RPMI7951 (cell line): Measurements from ENCODE around the gene SPEF1. TPM values are rescaled to one million over a fixed set of nuclear protein-coding genes. Genes with fewer than 3 reads are reported as not detected.

ENCODE experiments used
- DNase-seq: peaks from one replicate; pipeline ENCODE4 v3.0.0-alpha.2; 2012; ENCODE audit warnings: low read depth
- total RNA-seq: library from RNA; depleted of rRNA; stranded (reverse); fragments of >200 nt; shearing (Covaris generic); gene quantifications from 2 replicates; pipeline ENCODE4 v1.2.3, GENCODE V29; 2014

The SPEF1 gene
- total RNA-seq, 1 experiment from 2014 or later, result not detected

GRCh38 chr20:3767427-3768341 lies 13.6 kb downstream of the SPEF1 start, which contains the start of gene ADISSP:
TSS of gene ADISSP (minus strand) at chr20:3767753. CDS start at chr20:3760100, 7,653 bp downstream.
- DNase-seq, result peak; percentile 99

DNA sequence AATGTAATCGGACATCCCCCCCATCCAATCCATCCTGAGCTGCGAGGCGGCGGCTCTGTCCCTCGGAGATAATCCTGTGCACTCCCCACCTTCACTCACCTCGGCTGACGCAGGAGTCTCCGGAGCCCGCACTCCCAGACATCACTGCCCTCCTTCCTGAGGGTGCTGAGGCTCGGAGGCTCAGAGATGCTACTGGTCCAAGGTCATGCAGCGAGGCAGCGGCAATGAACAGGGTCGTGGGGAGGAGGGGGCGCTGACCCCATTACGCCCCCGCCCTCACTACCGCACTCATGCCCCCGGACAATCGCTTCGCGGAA lies 14.2 kb downstream of the SPEF1 start:
- DNase-seq, result no peak

- no peak for DNase-seq
Measured at GRCh38 chr20:3766422-3767109, 14.7 kb downstream of the SPEF1 start.

DNA sequence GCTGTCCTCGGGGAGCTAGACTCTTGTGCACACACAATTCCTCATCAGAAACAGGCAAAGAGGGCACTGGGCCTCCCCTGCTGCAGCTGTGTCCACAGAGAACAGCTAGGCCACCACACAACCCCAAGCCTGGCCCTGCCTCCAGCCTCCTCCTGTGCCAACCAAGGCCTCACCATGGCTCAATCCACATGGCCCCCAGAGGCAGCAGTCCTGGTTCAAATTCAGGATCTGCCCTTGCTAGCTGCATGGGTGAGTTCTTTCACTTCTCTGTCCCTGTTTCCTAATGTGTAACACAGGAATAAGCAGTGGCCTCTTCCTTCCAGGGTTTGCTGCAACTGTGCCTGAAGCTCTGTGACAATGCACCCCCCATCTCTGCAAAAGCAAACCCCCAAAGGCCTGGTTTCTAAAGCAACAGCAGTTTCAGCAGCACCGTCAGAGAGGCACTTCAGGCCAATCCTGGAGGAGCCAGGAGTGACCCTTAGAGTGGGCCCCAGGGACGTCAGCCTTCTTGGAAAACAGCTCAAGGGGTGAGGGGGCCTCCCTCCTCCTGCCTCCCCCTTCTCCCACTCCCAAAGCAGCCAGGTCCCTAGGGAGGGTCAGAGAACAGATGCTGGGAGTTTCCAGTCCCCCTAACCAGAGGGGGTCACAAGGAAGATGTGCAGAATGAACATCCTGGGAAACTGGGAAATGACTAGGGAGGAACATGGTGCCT lies 15.9 kb downstream of the SPEF1 start:
- DNase-seq, result no peak

GRCh38 chr20:3764659-3765058 lies 16.6 kb downstream of the SPEF1 start:
- no peak for DNase-seq

DNA sequence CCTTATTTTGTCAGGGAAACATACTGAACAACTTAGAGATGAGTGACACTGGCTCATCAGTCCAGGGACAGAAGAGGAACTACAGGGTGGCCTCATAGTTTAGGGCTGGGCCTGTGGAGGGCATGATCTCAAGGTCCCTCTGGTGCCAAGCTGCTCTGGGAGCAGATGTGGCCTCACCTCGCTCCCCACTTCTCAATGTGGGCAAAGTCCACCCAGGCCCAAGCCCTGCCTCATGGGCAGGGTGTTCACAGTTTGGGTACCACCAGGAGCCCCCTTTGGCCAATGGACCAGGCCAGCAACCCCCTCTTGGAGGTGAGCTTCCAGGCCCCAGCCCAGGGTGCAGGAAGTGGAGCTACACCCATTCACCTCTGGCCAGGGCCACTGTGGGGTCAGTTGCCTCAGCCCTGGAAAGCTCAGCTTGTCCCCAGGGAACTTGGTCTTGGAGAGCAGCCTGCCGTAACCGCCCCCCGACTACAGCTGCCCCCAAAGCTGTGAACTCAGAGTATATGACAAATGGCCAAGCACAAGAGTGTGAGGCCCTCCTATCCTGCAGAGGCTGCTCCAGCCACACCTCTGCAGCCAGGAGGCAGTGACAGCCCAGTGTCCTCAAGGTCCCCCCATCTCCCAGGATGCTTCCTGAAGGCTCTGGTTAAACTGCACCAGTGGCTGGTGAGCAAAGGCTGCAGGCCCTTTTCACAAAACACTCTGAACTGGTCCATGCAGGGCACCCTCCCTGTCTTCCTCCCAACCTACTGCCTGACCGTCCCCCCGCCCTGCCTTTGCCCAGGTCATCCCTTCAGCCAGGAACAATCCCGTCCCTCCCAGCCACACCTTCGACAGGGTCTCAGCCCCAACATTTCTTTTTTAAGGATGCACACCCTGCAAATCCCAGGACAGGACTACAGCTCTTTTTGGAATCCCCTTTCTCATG lies 17.3 kb downstream of the SPEF1 start:
- DNase-seq, result no peak

- DNase-seq, result no peak
Measured at GRCh38 chr20:3760655-3761348, 20.4 kb downstream of the SPEF1 start.

DNA sequence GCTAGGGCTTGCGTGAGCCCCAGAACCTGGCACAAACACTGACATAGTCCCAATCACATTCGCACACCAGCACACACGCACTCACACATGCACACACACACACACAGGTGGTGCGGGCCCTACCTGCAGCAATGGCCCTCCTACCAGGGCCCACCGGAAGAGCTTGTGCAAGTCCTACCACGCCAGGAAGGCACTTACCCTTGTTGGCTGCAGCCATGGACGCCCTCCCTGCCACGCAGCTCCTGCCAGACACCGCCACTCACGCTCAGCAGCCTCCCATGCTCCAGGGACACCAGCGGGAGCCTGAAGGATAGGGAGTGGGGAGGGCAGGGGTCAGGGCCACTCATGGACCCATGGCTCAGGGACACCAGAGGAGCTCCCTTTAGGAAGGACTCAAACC lies 21.4 kb downstream of the SPEF1 start:
- no peak for DNase-seq

- DNase-seq, result no peak
Measured at GRCh38 chr20:3759316-3759823, 21.9 kb downstream of the SPEF1 start.

GRCh38 chr20:3758566-3758965 lies 22.7 kb downstream of the SPEF1 start:
- DNase-seq, result no peak

GRCh38 chr20:3757268-3757667 lies 24.0 kb downstream of the SPEF1 start:
- DNase-seq, result no peak

DNA sequence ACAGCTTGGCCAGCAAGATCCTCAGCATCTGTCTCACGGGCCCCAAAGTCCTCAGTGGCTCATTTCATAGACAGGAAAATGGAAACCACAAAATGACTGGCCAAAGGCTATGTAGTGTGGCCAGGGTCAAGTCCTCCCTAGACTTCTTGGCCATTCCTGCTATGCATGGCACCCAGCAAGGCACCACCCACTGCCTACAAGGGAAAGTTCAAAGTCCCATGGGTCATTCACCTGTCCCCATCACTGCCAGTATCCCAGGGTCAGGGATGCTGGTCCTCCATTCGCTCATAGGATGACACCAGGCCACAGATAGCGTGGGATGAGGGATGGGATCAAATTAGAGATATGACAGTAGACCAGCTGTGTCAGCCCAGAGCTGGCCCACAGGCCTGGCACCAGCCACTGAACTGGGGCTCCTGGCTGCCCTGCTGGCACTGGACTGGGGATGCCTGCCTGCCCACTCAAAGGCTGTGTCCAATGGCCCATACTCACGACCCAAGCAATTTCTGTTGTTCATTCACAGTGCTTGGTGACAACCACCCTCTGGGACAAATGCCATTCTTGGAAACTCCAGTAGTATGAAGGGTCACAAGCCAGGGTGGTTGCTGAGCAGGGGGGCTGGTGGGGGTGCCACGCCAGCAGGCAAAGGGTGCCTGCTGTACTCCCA lies 25.3 kb downstream of the SPEF1 start:
- DNase-seq, result no peak

- no peak for DNase-seq
Measured at GRCh38 chr20:3755269-3755668, 26.0 kb downstream of the SPEF1 start.

DNA sequence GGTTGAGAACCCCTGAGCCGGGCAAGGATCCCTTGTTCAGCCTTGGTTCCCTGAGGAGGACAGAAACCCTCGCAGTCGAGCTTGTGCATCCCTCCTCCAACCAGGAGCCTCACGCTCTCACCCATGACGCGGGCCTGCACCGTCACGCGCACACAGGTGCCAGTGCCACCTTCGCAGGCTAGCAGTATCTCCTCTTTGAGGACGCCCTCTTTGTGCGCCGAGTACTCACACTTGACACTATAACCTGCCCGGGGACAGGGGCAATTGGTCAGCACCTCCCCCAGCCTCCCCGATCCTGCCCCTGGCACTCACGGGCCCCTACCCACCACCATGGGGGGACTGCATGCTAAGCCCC lies 27.0 kb downstream of the SPEF1 start:
- no peak for DNase-seq

- no peak for DNase-seq
Measured at GRCh38 chr20:3753501-3754275, 27.6 kb downstream of the SPEF1 start.

DNA sequence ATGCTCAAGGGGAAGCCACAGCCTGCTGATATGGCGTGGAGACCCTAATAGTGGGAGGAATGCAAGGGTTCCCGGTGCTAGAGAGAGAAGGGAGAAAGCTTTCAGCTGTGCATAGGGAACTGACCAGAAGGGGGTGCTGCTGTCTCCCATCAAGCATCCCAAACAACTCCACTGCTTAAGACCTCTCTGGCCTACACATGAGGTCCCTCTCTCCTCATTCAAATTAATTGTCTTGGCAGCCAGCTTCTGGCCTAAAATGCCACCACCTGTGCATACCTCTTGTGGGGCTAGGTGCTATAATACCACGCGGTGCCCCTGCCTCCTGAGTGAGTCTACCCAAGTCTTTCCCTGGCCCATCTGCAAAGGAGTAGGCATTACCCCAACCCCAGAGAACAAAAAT lies 28.1 kb downstream of the SPEF1 start:
- peak; percentile 76 for DNase-seq

- no peak for DNase-seq
Measured at GRCh38 chr20:3752386-3752759, 28.9 kb downstream of the SPEF1 start.

DNA sequence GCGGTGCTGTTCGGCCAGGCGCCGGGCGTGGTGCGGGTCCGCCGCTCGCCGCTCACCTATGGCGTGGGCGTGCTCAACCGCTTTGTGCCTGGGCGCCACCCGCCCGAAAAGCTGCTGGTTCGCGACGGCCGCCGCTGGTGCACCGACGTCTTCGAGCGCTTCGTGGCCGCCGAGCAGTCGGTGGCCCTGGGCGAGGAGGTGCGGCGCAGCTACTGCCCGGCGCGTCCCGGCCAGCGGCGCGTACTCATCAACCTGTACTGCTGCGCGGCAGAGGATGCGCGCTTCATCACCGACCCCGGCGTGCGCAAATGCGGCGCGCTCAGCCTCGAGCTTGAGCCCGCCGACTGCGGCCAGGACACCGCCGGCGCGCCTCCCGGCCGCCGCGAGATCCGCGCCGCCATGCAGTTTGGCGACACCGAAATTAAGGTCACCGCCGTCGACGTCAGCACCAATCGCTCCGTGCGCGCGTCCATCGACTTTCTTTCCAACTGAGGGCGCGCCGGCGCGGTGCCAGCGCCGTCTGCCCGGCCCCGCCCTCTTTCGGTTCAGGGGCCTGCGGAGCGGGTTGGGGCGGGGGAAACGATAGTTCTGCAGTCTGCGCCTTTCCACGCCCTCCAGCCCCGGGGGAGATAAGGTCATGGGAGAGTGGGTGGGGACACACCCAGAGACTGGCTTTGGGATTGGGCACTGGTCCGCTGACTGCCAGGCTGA lies 29.4 kb downstream of the SPEF1 start:
- DNase-seq, result peak; percentile 76

GRCh38 chr20:3751305-3751674 lies 30.0 kb downstream of the SPEF1 start:
- DNase-seq, result no peak
